ENCODE results near the gene OSBPL1A.
"Not testable (repeated sequence)": the region's sequence is repeated elsewhere in the genome, so short reads cannot be mapped to it uniquely, and the experiment has no call there.

Gene OSBPL1A

DNA sequence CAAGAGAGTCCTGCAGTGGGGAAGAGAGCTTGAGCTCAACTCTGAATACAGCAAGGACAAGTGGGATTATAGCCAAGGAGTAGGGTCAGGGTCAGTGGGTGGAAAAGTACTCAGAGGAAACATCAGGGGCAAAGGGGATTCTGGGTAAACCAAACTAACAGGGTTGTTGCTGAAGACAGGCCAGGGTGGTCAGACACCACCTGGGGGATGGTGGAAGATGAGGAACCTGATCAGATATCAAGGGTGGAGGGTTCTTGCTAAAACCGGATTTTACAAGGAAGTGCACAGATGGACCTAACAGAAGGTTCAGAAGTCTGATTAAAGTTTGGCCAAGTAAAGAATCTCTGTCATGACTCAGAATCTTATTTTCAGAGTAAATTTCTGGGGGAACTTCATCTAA, 16.5 kb downstream of the OSBPL1A start:
- DNase-seq (ENCODE audit: low read depth): no peak
- no peak for TF ChIP-seq CTCF (conservative IDR thresholded peaks at IDR 0.05; ENCODE audit: low read depth, low read length)
- H3K4me3 ChIP-seq (ENCODE audit: low read length): no peak overlapping the region

- DNase-seq (ENCODE audit: low read depth): no peak
- H3K4me3 ChIP-seq (ENCODE audit: low read length): no peak overlapping the region
- TF ChIP-seq CTCF (conservative IDR thresholded peaks at IDR 0.05; ENCODE audit: low read depth, low read length): no peak
Observed at GRCh38 chr18:24380163-24380747, 17.4 kb downstream of the OSBPL1A start.

DNA sequence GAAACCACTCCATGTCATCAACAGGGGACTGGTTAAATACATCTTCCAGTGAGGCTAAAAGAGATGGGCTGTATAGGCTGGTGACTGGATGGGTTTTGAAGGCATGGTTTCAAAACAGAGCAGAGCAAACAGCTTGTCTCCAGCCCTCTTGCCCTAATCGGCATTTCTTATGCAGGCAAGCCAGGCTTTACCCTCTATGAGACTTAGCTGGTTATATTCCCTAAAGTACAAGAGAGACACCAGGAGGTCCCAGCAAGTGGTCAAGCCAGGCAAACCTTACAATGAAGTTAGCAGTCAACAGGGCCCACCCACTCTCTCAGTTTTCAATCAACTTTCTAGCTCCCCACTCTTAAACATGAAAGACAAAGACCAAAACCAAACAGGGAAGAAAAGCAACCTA, 19.0 kb downstream of the OSBPL1A start:
- no peak for DNase-seq (ENCODE audit: low read depth)
- no peak overlapping the region for H3K4me3 ChIP-seq (ENCODE audit: low read length)
- TF ChIP-seq CTCF (conservative IDR thresholded peaks at IDR 0.05; ENCODE audit: low read depth, low read length): no peak

DNA sequence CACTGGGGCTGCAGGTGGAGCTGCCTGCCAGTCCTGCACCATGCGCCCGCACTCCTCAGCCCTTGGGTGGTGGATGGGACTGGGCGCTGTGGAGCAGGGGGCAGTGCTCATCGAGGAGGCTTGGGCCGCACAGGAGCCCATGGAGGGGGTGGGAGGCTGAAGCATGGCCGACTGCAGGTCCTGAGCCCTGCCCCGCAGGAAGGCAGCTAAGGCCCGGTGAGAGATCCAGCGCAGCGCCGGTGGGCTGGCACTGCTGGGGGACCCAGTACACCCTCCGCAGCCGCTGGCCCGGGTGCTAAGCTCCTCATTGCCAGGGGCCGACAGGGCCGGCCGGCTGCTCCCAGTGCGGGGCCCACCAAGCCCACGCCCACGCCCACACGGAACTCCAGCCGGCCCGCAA, 21.1 kb downstream of the OSBPL1A start:
- DNase-seq (ENCODE audit: low read depth); H3K4me3 ChIP-seq (ENCODE audit: low read length): not testable (repeated sequence)

DNA sequence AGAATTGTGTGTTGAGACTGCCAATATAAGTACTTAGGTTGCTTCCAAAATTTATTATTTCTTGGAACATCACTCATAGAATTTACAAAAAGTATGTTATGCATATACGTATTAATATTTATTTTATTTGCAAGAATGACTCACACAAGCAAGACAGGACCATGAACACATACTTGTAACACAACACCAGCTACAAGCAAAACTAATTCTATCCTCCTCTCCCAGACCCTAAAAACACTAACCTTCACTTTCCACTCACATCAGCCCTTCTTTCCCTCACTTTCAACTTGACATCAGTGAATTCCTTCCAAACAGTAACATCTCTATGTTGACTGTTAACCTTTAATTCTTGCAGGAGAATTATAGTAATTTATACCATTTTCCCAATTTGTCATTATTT, 24.3 kb downstream of the OSBPL1A start:
- no peak for TF ChIP-seq CTCF (conservative IDR thresholded peaks at IDR 0.05; ENCODE audit: low read depth, low read length)
- no peak for DNase-seq (ENCODE audit: low read depth)
- H3K4me3 ChIP-seq (ENCODE audit: low read length): no peak overlapping the region

DNA sequence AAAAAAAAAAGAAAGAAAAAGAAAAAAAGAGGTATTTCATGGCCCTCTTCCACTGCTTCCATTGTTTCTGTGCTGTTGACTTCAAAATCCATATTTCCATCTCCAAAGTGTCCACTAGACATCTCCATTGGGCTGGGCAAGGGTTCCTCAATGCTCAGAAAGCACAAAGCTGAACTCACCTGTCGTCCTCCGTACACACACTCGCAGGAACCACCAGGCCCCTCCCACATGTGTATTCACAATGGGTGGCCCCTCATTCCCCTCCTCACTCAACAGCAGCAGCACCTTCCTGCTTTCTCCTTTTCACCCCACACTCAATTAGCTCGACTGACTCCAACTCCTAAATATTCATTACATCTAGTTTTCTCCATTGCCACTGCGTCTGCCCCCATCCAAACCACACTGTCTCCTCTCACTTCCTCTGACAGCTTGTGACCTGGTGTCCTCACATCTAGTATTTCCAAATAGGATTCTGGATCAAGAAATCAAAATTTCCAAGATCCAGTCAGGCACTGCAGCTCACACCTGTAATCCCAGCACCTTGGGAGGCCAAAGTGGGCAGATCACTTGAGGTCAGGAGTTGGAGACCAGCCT, 25.2 kb downstream of the OSBPL1A start:
- no peak for TF ChIP-seq CTCF (conservative IDR thresholded peaks at IDR 0.05; ENCODE audit: low read depth, low read length)
- no peak for DNase-seq (ENCODE audit: low read depth)
- H3K4me3 ChIP-seq (ENCODE audit: low read length): no peak overlapping the region

- no peak for TF ChIP-seq CTCF (conservative IDR thresholded peaks at IDR 0.05; ENCODE audit: low read depth, low read length)
- DNase-seq (ENCODE audit: low read depth): no peak
- no peak overlapping the region for H3K4me3 ChIP-seq (ENCODE audit: low read length)
Observed at GRCh38 chr18:24370120-24370519, 27.5 kb downstream of the OSBPL1A start.
